Measurements from ENCODE around the gene IL17D.

The IL17D gene

GRCh38 chr13:20691616-20692015 lies 11.9 kb upstream of the IL17D start:
- DNase-seq (ENCODE audit: low spot score): no peak

- DNase-seq (ENCODE audit: low spot score): no peak
Measured at GRCh38 chr13:20696073-20696472, 7.4 kb upstream of the IL17D start.

- DNase-seq (ENCODE audit: low spot score): no peak
Measured at GRCh38 chr13:20699715-20700114, 3.8 kb upstream of the IL17D start.

- no peak for DNase-seq (ENCODE audit: low spot score)
Measured at GRCh38 chr13:20700288-20700687, 3.2 kb upstream of the IL17D start.

- DNase-seq (ENCODE audit: low spot score): no peak
Measured at GRCh38 chr13:20701461-20701860, 2.0 kb upstream of the IL17D start.

GRCh38 chr13:20702530-20702914 lies 977 bp upstream of the IL17D start:
- no peak for DNase-seq (ENCODE audit: low spot score)

- peak; percentile 78 for DNase-seq (ENCODE audit: low spot score)
Measured at GRCh38 chr13:20703780-20704458, 420 bp downstream of the IL17D start.

- DNase-seq (ENCODE audit: low spot score): no peak
Measured at GRCh38 chr13:20704459-20705069, 1.1 kb downstream of the IL17D start.

- no peak for DNase-seq (ENCODE audit: low spot score)
Measured at GRCh38 chr13:20706661-20707060, 3.2 kb downstream of the IL17D start.

- DNase-seq (ENCODE audit: low spot score): no peak
Measured at GRCh38 chr13:20708216-20708615, 4.7 kb downstream of the IL17D start.

- no peak for DNase-seq (ENCODE audit: low spot score)
Measured at GRCh38 chr13:20709369-20709768, 5.9 kb downstream of the IL17D start.

GRCh38 chr13:20709782-20710181 lies 6.3 kb downstream of the IL17D start:
- no peak for DNase-seq (ENCODE audit: low spot score)

- no peak for DNase-seq (ENCODE audit: low spot score)
Measured at GRCh38 chr13:20711301-20712044, 8.0 kb downstream of the IL17D start.

GRCh38 chr13:20713014-20713376 lies 9.5 kb downstream of the IL17D start:
- DNase-seq (ENCODE audit: low spot score): no peak

- DNase-seq (ENCODE audit: low spot score): peak; percentile 51
Measured at GRCh38 chr13:20713751-20714150, 10.3 kb downstream of the IL17D start.

- no peak for DNase-seq (ENCODE audit: low spot score)
Measured at GRCh38 chr13:20714161-20714560, 10.7 kb downstream of the IL17D start.

GRCh38 chr13:20714563-20715329 lies 11.2 kb downstream of the IL17D start:
- no peak for DNase-seq (ENCODE audit: low spot score)

GRCh38 chr13:20715330-20715712 lies 11.8 kb downstream of the IL17D start:
- no peak for DNase-seq (ENCODE audit: low spot score)

- DNase-seq (ENCODE audit: low spot score): no peak
Measured at GRCh38 chr13:20716951-20717350, 13.5 kb downstream of the IL17D start.

- DNase-seq (ENCODE audit: low spot score): no peak
Measured at GRCh38 chr13:20717581-20718542, 14.4 kb downstream of the IL17D start.

GRCh38 chr13:20718958-20719566 lies 15.6 kb downstream of the IL17D start:
- DNase-seq (ENCODE audit: low spot score): no peak

Measured in Ammon's horn (tissue), 1 donor.